H1 (cell line): Measurements from ENCODE around the gene U2AF1L4.

Experiments
- ATF2 ChIP-seq: IDR thresholded peaks from 2 replicates; pipeline ENCODE4 v1.6.1; 2012; ENCODE audit warnings: low read length, inconsistent platforms
- BACH1 ChIP-seq: IDR thresholded peaks from 2 replicates; pipeline ENCODE4 v1.6.1; 2012; ENCODE audit warnings: low read length, improper control_type of control experiment
- BCL11A ChIP-seq, 2 experiments: IDR thresholded peaks; one replicate each; pipeline ENCODE4 v1.6.1; 2011; ENCODE audit warnings: low read depth in 2 of 2, low read length in 2 of 2, mild to moderate bottlenecking in 2 of 2
- CTCF ChIP-seq, 3 experiments: IDR thresholded peaks; 1 replicate in 2 of 3; 2 replicates in 1 of 3; pipeline versions ENCODE4 v1.5.1 to v1.6.1; 2011; ENCODE audit warnings: low read length in 3 of 3, mild to moderate bottlenecking in 3 of 3, inconsistent platforms in 2 of 3, low read depth in 1 of 3, moderate library complexity in 1 of 3; ENCODE audit not compliant: insufficient read depth in 1 of 3; ENCODE audit errors: control extremely low read depth in 1 of 3
- GABPA ChIP-seq: IDR thresholded peaks from 2 replicates; pipeline ENCODE4 v1.6.1; 2011; ENCODE audit warnings: mild to moderate bottlenecking, low read length, moderate library complexity, borderline replicate concordance; ENCODE audit not compliant: insufficient read depth
- HDAC6 ChIP-seq: IDR thresholded peaks from one replicate; pipeline ENCODE4 v1.7.1; 2012; ENCODE audit warnings: low read depth, mild to moderate bottlenecking, inconsistent platforms, low read length, moderate library complexity
- NRF1 ChIP-seq: IDR thresholded peaks from 2 replicates; pipeline ENCODE4 v1.6.1; 2011; ENCODE audit warnings: mild to moderate bottlenecking, low read depth, low read length, improper control_type of control experiment
- TBP ChIP-seq: IDR thresholded peaks from 2 replicates; pipeline ENCODE4 v1.6.1; 2011; ENCODE audit warnings: low read depth, low read length, improper control_type of control experiment
- USF2 ChIP-seq: IDR thresholded peaks from 2 replicates; pipeline ENCODE4 v1.6.1; 2011; ENCODE audit warnings: low read length, improper control_type of control experiment

GRCh38 chr19:35777961-35778360 is 32.7 kb upstream of the U2AF1L4 start:
- no peak for TF ChIP-seq USF2
- no peak for TF ChIP-seq CTCF (IDR thresholded peaks at IDR 0.05; ENCODE audit: control extremely low read depth in 1 of 3, insufficient read depth in 1 of 3, low read depth in 1 of 3, low read length in 3 of 3)
- no peak for TF ChIP-seq GABPA
- no peak for TF ChIP-seq TBP
- TF ChIP-seq HDAC6 = no peak
- no peak for TF ChIP-seq NRF1
- TF ChIP-seq BCL11A (IDR thresholded peaks at IDR 0.05; ENCODE audit: low read depth in 2 of 2, low read length in 2 of 2) = no peak
- TF ChIP-seq BACH1 = no peak
- no peak for TF ChIP-seq ATF2
